Stimulated activated CD4-positive, alpha-beta T cell treated with anti-CD3 and anti-CD28 coated beads, Interleukin-1b, Interleukin-23, amount 100 ng/mL, for 24 hours (primary cell): Measurements from ENCODE around the gene HUWE1.

ENCODE experiments used
- DNase-seq, 4 experiments: peaks; one replicate each; pipeline ENCODE4 v3.0.0-alpha.2; 2020; ENCODE audit warnings: low read depth in 4 of 4, low spot score in 1 of 4

Gene HUWE1

DNA sequence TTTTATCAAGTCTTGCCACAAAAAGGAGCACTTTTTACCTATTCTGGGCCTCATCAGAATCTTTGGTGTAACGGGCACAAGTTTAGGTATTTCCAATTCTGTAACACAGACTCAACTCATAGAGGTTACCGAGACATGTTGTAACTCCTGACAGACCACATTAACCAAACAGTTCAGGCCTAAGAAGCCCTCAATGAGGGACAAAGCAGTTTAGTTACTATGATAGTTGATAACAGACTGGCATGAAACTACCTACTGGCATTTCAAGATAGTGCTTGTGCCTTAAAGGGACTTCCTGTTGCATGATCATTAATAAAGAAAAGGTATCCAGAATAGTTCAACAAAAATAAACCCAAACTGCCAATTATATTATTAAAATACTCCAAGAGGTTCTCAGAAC, 64.1 kb downstream of the HUWE1 start:
- no peak for DNase-seq

- no peak for DNase-seq
Observed at GRCh38 chrX:53621418-53621986, 65.0 kb downstream of the HUWE1 start.

- DNase-seq = no peak
Observed at GRCh38 chrX:53616946-53617345, 69.6 kb downstream of the HUWE1 start.

- DNase-seq = no peak
Observed at GRCh38 chrX:53606456-53606855, 80.1 kb downstream of the HUWE1 start.

DNA sequence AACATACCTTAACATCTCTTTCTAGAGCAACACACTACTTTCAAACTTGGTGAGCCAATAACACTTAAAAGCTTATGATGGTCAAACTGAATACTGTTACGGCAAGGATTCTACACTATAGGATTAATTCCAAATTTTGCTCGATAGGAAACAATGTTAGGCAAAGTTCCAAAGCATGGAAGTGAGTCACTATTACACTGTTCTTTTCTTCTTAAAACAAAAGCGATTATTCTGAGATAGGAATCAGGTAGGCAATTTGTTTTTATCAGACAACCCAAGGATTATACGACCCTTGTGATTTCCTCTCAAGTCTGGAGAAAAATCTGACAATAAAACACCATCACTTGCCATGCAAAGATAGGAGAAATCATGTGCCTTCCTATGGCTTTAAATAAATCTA, 81.5 kb downstream of the HUWE1 start:
- no peak for DNase-seq

DNA sequence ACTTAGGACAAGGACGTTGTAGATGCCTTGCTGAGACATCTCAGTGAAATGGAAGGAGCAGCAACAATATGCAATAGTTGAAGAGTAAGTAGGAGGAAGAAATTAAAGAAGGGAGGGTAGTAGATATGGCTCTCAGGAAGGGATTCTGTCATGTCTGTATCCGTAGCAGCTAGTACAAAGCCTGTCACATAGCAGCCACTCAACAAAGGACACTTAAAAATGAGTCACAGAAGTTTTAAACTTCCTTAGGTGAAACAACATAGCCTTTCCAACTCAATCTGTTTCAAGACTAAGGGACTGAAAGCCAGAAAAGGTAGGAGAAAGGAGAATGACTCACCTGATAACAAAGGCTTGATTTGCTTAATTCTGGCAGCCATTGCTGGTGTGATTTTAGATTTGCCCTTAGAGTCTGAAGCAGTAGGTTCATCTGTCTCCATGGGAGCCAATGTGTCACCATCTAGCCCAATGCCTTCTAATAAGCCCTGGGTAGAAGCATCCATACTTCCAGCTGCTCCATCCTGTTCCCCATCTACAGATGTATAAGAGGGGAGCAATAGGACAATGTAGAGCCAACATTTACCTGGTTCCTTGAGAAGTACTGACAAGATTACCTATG, 86.6 kb downstream of the HUWE1 start:
- DNase-seq = no peak

DNA sequence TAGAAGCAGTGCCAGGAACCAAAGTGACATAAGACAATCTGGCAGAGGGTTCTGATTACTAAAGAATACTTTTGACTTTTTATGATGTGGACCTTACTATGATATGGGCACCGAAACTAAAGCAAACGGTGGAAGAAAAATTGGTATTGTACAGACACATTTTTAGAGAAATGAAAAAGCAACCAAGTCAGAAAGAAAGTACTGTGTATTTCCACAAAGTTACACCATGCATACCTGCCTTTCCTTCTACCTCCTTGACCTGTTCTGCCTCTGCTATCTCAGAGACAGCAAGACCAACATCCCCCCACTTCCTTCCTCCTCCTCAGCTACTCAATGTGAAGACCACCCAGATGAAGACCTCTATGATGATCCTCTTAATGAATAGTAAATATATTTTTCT, 88.3 kb downstream of the HUWE1 start:
- no peak for DNase-seq

DNA sequence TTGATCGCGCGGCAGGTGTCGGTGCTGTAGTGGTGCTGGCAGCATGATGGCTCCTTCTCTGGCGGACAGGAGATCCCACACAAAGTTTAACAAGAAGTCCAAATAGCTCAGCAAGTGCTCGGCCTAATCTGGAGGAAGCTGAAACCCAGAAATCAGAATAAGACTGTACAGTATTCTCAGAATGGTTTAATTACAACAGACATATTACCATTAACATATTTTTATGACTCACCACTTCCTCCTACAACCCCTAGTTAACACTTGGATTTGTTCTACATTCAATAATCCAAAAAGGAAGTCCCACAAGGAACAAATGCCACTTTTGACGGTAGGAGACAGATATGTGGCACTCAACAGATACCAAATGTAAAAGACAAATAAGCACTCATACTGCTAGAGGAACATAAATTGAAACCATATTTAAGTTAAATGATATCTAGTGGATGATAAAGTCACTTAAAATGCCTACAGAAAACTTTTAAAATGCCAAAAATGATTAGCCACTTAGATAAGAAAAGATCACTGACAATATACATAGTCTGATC, 91.2 kb downstream of the HUWE1 start:
- no peak for DNase-seq

GRCh38 chrX:53594354-53594753, 92.2 kb downstream of the HUWE1 start:
- DNase-seq = no peak

DNA sequence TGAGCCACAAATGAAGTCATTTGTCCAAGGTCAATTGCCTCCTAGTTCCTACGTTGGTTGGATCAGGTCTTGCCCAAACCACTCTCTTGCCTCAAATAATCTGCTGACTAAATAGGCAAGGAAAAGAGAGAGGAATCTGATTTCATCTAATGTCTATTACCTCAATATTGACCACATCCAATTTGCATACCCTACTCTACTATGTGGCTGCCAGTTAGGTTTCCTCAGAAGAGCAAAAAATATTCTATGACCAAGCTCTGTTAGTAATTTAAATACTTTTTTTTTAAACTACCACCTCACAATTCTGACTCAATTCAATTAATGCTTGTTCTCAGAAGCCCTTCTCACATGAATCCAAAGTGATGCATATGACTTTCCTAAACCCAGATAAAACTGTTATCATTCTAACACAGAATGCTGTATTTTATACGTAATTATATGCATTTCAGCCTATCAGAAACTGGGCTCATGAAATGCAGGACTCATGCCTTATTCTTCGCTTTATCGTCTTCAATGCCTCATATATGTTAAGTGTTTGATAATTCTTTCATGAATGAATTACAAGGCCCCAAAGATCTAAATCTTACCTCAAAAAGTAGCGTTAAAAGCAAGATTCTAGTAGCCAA, 98.6 kb downstream of the HUWE1 start:
- no peak for DNase-seq

- DNase-seq = no peak
Observed at GRCh38 chrX:53584891-53585290, 101.6 kb downstream of the HUWE1 start.

- no peak for DNase-seq
Observed at GRCh38 chrX:53583571-53583970, 102.9 kb downstream of the HUWE1 start.

DNA sequence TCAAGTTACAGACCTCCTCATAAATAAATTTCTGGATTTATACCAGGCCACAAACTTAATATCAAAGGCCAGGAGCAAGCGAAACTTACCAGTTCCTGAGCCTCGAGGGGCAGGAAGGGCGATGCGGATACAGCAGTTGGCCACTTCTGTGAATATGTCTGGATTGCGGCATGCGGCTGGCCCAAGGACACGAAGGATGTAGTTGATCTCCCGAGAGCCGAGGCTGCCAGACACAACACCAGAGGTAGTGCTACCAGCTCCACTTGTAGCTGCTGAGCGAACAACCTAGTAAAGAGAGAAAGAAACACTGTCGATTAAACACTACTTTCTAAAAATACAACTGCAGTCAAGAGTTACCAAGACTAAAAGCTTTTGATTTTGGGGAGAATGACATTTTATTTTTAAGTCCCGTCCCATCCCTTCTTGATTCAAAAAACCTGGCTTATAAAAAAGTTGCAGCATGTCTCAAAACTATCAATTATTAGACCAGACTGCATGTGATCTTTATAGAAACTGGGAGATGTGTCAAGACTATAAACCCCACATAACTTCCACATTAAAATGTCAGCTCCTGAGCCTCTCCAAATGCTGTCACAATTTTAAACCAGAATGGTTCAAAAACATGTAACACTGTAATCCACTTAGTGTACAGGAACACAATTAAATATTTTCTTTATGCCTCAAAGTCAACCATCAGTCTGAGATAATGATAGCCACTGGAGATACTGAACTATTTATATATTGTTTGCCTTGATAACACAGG, 105.6 kb downstream of the HUWE1 start:
- no peak for DNase-seq

GRCh38 chrX:53571494-53571893, 115.0 kb downstream of the HUWE1 start:
- DNase-seq = no peak

DNA sequence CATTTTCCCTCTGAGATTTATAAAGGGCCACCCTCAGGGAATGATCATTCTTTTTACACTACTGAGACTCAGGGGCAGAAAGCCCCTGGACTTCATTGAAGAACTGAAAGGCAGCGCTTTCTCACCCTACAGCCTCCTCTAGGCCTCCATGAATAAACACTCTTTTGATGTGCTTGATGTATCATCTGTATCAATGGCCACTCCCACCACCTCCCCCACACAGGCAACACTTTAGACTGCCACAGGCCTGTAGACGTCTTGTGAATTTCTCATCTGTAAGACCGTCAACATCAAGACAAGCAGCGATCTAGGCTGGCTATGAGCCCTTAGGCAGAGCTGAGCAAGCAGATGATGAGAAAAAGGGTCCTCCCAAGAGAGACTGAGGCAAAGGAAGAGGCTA, 123.2 kb downstream of the HUWE1 start:
- no peak for DNase-seq

DNA sequence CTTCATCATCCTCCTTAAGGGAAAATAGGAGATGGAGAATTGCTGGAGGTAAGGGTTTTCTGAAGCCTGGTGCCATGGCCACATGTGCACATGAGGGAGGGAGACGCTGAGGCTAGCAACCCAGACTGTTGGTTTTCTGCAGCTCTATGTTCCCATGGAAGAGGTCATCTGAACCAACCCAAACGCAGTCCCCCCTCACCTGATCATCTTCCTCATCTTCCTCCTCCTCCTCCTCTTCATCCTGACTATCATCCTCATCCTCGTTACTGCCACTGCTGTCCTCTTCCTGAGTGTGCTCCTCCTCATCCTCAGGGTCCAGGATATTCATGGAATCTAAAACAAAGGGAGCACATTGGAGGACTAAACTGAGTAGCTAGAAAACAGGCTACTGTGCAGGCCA, 124.6 kb downstream of the HUWE1 start:
- DNase-seq = no peak

DNA sequence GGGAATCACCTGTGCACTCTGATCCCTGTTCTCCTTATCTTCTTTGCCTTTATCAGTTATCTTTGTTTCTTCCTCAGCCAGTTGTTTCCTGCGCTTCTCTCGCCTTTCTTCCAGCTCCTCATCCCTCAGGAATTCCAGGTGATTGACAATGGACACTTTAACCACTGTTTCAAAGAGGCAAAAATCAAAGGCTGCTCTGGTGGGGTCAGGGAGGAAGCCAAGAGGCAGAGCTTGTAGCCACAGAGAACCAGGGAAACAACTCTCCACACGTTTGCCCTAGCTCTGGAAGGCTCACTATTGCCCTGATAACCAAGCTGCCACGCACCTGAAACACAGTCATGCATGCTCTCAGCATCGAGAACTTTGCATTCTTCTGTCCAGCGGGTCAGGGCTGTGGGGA, 127.9 kb downstream of the HUWE1 start:
- DNase-seq = no peak

DNA sequence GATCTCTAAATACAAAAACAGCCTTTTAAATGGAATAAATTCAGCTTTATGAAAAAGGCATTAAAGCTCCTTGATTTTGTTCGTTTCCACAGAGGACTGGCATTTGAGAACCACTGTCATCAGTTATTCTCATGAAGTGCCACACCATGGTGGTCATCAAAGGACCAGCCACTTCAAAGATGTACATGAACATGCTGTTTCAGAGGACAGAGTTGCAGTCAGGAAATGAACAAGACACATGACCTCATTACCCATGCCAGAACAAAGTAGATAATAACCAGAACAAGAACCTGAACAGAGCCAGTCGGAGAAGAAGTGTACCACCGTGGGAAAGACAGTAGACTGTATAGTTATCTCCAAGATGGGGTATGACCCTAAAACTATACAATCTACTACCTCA, 129.7 kb downstream of the HUWE1 start:
- DNase-seq = no peak

DNA sequence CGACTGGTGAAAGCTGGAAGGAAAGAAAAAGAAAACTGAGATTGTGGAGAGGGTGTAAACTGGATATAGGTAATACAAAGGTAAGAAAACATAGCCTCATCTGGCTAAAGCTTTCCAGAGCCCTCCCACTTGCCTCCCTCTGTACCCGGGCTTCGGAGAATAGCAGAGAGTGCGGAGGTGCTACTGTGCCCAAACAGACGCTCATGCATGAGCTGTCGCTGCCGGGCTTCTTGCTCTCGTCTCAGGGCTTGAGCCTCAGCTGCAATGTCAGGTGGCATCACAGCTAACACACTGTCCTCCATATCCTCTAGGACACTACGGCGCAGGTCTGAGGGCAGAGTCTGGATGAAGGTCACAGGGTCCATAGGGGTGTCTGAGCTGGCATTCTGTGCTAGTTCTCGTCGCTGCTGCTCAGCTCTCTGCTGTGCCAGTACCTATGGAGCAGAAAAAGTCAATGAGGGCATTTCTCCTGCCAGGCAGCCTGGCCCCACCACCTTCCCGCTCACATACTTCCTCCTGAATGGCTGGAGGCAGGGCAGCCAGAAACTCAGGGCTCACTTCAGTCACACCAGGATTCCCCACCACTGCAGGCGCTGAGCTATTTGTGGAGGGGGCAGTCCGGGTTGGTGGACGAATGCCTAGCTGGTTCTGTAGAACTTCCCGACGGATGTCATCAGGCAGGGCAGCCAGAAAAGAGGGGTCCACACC, 135.6 kb downstream of the HUWE1 start:
- DNase-seq = no peak

DNA sequence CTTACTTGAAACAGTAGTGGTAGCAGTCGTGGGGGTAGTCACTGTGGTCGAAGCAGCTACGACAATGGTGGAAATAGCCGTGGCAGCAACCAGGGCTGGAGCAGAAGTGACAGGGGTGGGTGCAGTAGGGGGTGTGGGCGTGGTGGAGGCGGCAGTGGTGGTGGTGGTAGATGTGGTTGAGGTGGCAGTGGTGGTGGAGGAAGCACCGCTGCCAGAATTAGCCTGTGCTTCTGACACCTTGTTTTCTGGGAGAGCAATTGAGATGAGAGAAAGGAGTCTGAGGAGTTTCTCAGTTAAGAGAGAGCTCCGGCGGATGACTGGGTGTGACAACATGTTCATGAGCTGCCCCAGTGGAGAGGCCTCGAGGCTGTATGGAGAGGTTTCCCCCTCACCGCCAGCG, 138.9 kb downstream of the HUWE1 start:
- DNase-seq = no peak

DNA sequence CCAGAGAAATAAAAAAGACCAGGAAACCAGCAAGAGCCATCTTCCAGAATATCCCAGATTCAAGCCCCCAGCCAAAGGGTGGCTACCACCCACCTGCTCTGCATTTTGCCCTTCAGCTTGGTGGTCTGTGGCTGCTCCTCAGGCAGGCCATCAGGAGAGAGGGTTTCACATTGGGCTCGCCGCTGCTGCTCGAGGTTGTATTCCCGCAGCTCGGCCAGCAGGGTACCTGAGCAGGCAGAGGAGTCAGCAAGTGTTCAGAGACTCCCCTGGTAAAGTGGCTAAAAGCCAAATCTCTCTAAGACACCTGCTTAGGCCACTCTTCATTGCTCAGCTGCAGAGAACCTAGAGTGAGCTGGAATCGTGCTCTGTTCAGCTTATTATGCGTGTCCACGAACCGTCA, 141.6 kb downstream of the HUWE1 start:
- no peak for DNase-seq
